UCSD-AML1 (cell line): Measurements from ENCODE around the gene GNRHR.
"Not testable (repeated sequence)": the region's sequence is repeated elsewhere in the genome, so short reads cannot be mapped to it uniquely, and the experiment has no call there.

ENCODE experiments used
- DNase-seq: peaks from one replicate; lab custom pipeline; 2025; ENCODE audit not compliant: unreplicated experiment; lab: John Stamatoyannopoulos, UW

The GNRHR gene

GRCh38 chr4:67730511-67730910, 23.7 kb downstream of the GNRHR start:
- DNase-seq, result not testable (repeated sequence)

GRCh38 chr4:67727124-67727850, 26.9 kb downstream of the GNRHR start:
- DNase-seq, result peak; percentile 16

- no peak for DNase-seq
Observed at GRCh38 chr4:67725981-67726380, 28.2 kb downstream of the GNRHR start.

GRCh38 chr4:67725132-67725531, 29.1 kb downstream of the GNRHR start:
- no peak for DNase-seq

- DNase-seq, result peak; percentile 12
Observed at GRCh38 chr4:67723949-67724348, 30.2 kb downstream of the GNRHR start.

GRCh38 chr4:67723341-67723740, 30.8 kb downstream of the GNRHR start:
- DNase-seq, result no peak

- no peak for DNase-seq
Observed at GRCh38 chr4:67721770-67722597, 32.2 kb downstream of the GNRHR start.

GRCh38 chr4:67721315-67721769, 32.8 kb downstream of the GNRHR start:
- no peak for DNase-seq

- DNase-seq, result no peak
Observed at GRCh38 chr4:67719953-67720617, 34.1 kb downstream of the GNRHR start.

- no peak for DNase-seq
Observed at GRCh38 chr4:67718848-67719247, 35.3 kb downstream of the GNRHR start.

GRCh38 chr4:67717586-67717985, 36.6 kb downstream of the GNRHR start:
- DNase-seq, result no peak

- DNase-seq, result no peak
Observed at GRCh38 chr4:67714955-67715354, 39.2 kb downstream of the GNRHR start.

- DNase-seq, result no peak
Observed at GRCh38 chr4:67714248-67714583, 40.0 kb downstream of the GNRHR start.

- peak; percentile 23 for DNase-seq
Observed at GRCh38 chr4:67713529-67714247, 40.5 kb downstream of the GNRHR start.

- no peak for DNase-seq
Observed at GRCh38 chr4:67712650-67713528, 41.3 kb downstream of the GNRHR start.

GRCh38 chr4:67712000-67712625, 42.1 kb downstream of the GNRHR start:
- DNase-seq, result no peak

GRCh38 chr4:67706682-67707081, 47.5 kb downstream of the GNRHR start:
- not testable (repeated sequence) for DNase-seq

GRCh38 chr4:67704843-67705242, 49.3 kb downstream of the GNRHR start:
- DNase-seq, result no peak

- no peak for DNase-seq
Observed at GRCh38 chr4:67702166-67702565, 52.0 kb downstream of the GNRHR start.

- DNase-seq, result no peak
Observed at GRCh38 chr4:67701517-67701850, 52.7 kb downstream of the GNRHR start.
